CD4-positive, alpha-beta T cell treated with Interleukin-15 for 1 hour (primary cell): ENCODE results near the gene IFI30.
A peak's percentile ranks its signal among the peaks of the same experiment; 100 is the strongest.

Source experiments
- DNase-seq: peaks from one replicate; pipeline ENCODE4 v3.0.0-alpha.2; 2020

The IFI30 gene

DNA sequence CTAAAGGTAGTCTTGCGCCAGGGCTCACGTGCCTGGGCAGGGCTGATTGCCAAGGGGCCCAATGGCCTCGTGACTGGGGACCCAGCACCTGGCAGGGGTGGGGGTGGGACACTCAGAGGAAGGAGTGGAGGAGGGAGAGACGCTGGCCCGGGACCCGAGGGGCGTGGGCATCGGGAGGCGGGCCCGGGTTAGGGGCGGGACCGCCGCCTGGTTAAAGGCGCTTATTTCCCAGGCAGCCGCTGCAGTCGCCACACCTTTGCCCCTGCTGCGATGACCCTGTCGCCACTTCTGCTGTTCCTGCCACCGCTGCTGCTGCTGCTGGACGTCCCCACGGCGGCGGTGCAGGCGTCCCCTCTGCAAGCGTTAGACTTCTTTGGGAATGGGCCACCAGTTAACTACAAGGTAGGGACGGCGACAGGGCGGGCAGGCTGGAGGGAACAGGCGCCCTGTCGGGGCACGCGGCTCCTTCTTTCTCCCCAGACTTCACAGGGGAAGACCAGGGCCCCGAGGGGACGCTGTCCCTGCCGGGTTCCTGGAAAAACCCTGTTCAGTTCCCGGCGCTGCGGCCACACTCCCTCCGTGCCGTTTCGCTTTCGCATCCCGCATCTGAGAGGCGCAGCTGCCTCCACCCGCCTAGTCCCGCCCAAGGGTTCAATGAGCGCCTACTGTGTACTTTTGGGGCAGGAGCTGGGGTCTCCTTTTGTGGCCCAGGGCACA, at the start of gene IFI30:
IFI30 (plus strand) TSS at position 242 of the 717 bp plus-strand sequence; CDS start at position 271, 29 bp downstream.
- DNase-seq = peak; percentile 92

DNA sequence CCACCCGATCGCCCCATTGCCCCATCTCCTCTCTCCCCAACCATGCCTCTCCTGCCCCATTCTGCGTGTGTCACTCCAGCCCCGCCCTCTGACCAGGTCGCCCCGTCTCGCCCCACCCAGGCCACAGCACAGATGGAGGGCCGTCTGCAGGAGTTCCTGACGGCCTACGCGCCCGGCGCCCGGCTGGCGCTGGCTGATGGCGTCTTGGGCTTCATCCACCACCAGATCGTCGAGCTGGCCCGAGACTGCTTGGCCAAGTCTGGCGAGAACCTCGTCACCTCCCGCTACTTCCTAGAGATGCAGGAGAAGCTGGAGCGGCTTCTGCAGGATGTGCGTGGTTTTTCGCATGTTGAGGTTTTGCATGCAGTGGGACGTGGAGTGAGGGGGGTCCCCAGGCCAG, 49.8 kb upstream of the IFI30 start:
- no peak for DNase-seq

DNA sequence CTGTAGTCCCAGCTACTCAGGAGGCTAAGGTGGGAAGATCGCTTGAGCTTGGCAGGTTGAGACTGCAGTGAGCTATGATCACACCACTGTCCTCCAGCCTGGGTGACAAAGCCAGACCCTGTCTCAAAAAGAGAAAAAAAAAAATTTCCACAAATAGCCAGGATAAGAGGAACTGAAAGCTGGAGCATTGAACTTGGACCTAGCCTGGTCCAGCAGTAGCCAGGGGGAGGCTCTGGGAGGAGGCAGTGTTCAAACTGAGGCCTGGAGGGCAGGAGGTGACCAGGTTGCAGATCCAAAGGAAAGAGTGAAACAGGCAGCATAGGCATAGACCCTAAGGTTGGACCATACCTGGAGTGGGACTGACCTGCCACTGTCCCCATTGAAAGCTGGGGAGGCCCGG, 47.5 kb upstream of the IFI30 start:
- no peak for DNase-seq

DNA sequence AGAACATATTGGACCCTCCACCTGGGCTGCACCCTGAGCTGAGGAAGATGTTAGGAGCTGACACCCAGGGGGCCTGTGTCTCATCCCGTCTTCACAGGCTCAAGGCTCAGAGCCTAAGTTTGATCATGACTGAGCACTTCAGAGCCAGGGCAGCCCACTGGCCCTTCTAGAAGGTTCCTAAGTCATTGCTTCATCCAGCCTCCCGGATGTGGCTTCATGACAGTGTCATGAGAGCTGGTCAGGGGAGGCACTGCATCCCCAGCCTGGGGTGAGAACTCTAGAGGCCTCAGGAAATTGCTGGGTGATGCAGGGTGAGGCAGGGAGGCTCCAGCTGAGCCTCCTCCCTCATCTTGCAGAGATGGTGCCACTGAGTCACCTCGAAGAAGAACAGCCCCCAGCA, 45.6 kb upstream of the IFI30 start:
- DNase-seq = peak; percentile 58

DNA sequence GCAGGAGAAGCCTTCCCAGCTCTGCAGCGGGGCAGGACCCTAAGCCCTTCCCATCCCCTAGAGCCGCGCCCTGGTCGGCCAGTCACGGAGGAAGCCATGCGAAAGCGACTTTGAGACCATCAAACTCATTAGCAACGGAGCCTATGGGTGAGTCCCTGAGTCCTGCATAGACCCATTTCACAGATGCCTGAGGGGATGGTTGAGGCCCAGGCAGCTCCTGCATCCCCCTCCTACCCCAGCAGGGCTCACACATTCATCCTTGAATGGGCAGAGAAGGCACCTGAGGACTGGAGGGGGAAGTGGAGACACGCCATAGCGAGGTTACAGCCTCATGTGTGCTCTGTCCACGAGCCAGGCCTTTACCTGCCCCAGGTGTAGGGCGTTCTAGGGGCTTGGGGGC, 44.8 kb upstream of the IFI30 start:
- DNase-seq = no peak

DNA sequence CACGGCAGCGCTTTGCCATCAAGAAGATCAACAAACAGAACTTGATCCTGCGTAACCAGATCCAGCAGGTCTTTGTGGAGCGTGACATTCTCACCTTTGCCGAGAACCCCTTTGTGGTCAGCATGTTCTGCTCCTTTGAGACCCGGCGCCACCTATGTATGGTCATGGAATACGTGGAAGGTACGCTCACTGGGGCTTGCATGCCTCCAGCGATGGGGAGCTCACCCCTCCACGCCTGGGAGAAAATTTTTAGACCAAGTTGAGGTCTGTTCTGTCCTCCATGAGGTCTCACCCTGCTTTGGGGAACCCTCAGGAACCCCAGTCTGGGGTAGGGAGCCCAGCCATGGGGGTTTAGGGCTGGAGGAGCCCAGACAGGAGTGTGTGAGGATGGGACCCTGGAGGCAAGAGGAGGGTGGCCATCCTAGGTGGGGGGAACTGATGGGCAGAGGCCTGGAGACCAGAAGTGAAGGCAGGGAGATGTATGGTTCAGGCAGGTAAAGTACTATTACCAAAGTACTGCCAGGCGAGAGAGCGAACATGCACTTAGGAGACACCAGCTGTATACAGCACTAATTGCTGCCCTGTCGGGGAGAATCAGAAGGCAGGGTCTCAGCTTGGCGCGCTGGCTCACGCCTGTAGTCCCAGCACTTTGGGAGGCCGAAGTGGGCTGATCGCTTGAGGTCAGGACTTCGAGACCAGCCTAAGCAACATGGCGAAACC, 42.9 kb upstream of the IFI30 start:
- DNase-seq = no peak

DNA sequence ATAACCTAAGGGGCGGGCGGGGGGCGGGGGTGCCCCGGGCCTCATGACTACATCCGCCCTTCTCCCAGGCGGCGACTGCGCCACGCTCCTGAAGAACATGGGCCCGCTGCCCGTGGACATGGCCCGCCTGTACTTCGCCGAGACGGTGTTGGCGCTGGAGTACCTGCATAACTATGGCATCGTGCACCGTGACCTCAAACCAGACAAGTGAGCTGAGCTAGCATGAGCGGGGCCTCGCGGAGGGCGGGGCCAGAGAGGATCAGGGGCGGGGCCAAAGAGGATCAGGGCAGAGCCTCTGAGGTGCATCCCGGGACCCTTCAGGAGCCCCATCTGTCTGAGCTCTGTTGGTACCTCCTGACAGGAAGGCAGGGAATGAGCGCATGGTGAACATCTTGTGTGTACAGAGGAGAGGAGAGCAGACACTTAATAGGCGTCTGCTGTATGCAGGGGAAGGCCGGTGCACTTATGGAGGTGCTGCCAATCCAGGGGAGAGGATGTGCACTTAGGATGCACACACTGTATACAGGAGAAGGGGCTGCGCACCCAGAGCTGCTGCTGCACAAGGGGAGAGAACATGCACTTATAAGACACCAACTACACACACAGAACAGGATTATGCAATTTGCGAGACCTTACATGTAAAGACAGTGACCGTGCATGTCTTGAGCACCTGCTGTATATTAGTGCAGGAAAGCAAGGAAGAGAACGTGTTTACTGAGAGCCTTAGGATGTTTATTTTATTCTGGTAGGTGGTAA, 41.6 kb upstream of the IFI30 start:
- no peak for DNase-seq

DNA sequence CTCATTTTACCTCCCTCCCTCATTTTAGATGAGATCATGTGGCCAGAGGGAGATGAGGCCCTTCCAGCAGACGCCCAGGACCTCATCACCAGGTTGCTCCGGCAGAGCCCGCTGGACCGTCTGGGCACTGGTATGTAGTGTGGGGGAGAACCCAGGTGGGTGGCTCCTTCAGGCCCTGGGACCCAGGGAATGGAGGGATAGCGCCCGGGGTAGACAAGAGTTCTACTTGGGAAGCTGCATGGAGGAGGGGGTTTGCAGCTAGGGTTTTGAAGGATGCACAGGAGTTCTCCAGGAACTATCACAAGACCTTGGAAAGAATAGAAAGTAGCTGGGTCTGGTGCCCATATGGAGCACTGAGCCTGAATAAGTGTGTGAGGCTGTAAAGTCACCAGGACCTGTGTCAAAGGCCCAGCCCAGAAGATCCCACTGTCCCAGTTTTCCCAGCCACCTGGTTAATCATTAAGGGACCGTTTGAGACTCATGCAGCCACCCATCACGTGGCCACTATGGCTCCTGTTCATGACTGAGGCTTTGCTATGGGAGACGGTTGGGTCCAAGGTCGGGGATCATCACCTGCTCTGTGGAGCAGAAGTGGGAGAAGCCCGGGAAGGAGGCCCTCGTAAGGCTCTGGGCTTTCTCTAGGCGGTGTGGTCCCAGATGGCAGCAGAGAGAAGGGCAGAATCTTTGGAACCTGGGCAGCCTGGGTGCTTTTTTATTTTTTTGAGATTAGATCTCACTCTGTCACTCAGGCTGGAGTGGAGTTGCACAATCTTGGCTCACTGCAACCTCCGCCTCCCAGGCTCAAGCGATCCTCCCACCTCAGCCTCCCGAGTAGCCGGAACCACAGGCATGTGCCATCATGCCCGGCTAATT, 37.7 kb upstream of the IFI30 start:
- DNase-seq = no peak

DNA sequence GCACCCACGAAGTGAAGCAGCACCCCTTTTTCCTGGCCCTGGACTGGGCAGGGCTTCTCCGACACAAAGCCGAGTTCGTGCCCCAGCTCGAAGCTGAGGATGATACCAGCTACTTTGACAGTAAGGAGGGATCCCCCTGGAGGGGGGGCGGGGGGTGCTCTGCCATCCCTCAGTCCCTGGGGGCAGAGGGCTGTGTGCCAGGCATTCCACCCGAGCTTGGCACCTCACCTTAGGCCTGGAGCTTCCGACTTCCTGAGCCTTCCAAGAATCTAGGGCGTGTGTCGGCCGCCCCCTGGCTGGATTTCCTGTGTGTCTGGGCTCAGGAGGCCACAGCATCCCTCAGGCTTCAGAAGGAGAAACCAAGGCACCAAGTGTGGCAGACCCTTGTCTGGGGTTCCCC, 36.4 kb upstream of the IFI30 start:
- no peak for DNase-seq

DNA sequence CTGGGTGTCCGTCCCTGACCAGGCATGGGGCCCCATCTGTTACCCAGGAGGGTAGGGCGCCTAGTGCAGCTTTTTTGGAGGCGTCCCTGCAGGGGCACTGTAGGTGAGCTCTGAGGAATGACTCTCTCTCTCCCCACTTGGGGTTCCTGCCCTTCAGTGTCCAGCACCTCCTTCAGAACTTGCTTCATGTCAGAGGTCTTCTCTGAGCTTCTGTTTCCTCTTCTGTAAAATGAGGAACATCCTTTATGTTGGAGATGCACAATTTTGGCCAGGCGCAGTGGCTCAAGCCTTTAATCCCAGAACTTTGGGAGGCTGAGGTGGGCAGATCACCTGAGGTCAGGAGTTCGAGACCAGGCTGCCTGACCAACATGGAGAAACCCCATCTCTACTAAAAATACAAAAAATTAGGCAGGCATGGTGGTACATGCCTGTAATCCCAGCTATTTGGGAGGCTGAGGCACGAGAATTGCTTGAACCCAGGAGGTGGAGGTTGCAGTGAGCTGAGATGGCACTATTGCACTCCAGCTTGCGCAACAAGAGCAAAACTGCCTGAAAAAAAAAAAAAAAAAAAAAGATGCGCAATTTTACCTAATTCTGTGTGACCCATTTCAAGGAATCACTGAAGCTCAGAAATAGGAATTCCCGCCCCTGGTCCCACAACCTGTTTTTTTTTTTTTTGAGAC, 35.8 kb upstream of the IFI30 start:
- no peak for DNase-seq

DNA sequence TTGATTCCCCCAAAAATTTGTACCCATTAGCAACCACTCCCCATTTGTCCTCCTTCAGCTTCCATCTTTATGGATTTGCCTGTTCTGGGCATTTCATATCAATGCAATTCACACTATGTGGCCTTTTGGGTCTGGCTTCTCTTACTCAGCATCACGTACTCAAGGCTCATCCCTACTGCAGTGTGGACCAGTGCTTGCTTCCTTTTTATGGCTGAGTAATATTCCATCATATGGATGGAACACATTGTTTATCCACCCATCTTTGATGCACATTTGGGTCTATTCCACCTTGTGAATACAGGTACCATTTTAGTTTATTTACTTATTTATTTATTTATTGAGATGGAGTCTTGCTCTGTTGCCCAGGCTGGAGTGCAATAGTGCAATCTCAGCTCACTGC, 33.1 kb upstream of the IFI30 start:
- DNase-seq = no peak

DNA sequence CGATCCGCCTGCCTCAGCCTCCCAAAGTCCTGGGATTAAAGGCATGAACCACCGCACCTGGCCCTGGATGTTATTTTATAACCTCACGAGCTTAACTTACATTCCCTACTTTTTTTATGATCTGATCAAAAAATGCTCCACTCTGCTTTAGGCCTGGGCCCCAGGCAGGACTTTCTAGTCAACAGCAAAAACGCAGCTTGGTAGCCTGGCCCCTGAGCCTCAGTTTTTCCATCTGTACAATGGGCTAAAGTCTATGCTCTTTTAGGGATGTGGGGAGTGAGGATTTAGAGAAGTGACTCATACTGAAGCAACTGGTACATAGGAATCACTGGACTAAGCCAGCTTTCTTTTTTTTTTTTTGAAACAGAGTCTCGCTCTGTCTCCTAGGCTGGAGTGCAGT, 32.6 kb upstream of the IFI30 start:
- no peak for DNase-seq

DNA sequence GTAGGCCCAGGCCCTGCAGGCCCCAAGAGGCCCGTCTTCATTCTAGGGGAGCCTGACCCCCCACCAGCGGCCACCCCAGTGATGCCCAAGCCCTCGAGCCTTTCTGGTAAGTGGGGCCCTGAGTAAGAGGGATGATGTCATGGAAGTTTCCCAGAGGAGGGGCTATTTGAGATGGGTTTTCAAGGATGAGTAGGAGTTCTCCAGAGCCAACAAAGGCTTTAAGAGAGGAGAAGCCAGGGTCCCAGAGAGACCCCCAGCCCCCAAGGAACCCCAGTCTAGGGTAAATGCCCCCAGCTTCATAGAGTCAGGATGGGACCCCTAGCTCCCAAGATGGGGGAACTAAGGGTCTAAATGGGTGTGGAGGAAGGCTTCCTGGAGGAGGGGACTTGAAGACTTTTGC, 29.7 kb upstream of the IFI30 start:
- DNase-seq = no peak

DNA sequence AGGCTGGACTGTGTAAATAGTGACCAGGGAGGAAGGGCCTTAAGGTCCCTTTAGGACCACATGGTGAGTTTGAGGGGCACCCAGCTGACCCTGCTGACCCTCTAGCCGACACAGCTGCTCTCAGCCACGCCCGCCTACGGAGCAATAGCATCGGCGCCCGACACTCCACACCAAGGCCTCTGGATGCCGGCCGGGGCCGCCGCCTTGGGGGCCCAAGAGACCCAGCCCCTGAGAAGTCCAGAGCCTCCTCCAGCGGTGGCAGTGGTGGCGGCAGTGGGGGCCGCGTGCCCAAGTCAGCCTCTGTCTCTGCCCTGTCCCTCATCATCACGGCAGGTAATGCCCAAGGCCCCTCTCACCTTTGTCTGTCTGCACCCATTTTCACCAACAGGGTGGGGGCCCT, 29.3 kb upstream of the IFI30 start:
- DNase-seq = no peak

DNA sequence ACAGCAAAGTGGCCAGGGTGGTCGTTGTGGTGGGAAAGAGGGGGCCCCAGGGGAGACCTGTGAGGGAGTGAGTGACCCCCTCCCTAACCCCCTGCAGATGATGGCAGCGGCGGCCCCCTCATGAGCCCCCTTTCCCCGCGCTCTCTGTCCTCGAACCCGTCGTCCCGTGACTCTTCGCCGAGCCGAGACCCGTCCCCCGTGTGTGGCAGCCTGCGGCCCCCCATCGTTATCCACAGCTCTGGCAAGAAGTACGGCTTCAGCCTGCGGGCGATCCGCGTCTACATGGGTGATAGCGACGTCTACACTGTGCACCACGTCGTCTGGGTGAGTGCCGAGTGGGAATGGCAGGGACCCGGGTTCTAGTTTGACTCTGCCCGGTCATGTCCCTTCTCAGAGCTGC, 28.7 kb upstream of the IFI30 start:
- DNase-seq = no peak

DNA sequence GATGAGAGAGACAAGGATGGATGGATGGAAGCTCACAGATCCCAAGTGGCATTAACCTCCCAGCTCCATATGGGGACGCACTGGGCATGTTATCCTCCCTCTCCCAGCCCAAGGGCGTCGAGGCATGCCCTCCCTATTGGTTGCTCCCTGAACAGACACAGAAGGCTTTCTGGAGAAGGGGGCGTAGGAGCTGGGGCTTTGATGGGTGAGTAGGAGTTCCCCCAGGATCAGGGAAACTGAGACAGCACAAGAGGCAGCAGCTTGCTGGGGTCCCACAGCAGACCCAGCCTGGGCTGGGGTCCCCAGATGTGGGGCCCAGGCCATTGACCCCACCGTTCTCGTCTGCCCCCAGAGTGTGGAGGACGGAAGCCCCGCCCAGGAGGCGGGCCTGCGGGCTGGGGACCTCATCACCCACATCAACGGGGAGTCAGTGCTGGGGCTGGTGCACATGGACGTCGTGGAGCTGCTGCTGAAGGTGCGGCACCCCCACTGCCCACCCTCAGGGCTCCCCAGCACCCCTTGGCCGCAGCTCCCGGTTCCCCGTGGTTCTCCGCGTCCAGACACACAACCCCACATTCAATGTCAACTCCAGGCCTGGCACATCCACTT, 28.1 kb upstream of the IFI30 start:
- DNase-seq = no peak

DNA sequence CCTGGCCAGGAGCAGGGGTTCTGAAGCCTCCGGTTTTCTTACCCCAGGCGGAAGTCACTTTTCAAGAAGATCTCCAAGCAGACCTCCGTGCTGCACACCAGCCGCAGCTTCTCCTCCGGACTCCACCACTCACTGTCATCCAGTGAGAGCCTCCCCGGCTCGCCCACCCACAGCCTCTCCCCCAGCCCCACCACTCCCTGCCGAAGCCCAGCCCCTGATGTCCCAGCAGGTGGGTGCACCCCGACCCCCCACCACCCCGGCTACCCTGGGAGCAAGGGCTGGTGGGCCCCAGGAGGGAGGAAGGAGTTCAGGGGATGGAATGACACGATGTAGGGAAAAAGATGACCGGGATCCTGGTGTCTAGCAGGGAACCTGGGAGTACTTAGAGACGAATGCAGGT, 26.2 kb upstream of the IFI30 start:
- DNase-seq = no peak

DNA sequence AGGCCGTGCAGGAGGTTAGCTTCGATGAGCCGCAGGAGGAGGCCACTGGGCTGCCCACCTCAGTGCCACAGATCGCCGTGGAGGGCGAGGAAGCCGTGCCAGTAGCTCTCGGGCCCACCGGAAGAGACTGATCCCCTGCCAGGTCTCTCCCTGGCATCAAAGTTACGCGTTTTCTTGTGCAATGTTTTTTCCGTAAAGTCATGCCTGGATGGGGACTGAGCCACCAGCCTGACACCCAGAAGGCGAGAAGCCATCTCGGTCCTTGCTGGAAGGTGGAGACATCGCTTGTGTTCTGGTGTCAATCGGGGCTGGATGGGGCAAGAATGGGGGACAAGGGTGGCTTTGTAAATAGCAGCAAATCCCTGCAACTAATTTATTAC, 24.0 kb upstream of the IFI30 start:
- DNase-seq = no peak

DNA sequence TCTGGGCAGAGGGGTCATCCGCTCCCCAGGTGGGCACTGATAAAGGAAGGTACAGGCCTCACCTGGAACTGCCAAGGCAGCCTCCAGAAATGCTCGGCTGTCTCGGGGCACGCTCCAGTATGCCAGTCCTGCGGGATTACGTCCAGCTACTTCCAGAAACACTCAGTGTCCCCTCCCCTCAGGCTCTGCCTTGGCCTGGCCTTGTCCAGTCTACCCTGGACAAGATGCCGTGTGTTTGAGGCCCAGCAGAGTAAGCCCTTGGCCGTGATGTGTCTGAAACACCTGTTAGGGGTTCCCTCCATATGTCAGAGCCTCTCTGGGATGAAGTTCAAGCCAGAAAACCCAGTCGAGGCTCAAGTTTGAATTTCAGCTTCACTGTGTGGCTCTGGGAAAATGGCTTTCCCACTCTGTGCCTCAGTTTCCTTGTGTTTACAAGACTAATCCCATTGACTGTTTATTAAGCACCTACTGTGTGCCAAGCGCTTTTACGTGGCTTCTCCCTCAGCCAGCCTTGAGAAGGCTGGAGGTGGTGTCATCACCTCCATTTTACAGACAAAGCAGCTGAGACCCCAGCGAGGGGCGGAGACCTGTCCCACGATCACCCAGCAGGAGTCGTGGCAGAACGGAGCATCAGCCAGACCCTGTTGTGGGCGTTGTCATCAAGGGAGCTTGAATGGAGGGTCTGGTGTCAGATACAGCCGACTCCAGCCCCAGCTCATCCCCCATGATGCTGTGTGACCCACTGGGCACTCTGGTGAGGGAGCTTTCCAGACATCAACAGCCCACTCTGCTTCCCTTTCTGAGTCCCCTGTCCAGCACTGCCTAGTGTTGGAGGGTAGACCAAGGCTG, 22.6 kb upstream of the IFI30 start:
- no peak for DNase-seq

DNA sequence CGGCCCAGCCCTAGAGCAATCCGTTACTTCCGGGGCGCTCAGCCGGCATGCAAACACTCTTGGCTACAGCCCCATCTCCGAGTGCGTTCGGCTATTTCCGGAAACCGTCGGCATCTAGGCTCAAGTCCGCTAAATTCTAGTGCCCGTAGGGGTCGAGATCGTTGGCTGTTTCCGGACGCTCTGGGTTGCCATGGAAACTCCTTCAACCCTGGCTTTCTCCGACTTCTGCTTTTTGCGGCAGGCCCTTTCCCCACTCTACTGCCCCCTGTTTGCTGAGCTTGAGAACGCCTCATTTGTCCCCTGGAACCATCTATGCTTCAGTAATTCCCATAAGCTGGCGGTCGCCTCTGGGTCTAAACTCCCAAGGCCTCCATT, 21.2 kb upstream of the IFI30 start:
- peak; percentile 99 for DNase-seq
